Heart left ventricle (tissue), 13 donors: Measurements from ENCODE around the gene PAPOLB.

Experiments
- POLR2A ChIP-seq, 2 donors: fragments of 450-650 bp; IDR thresholded peaks; one replicate each; pipeline ENCODE4 v1.6.1; 2017; ENCODE audit warnings: antibody characterized with exemption in 2 of 2, mild to moderate bottlenecking in 2 of 2, moderate library complexity in 2 of 2
- TF ChIP-seq, protein P1 (sequence below), 12 donors: fragments of 200-600 bp; sonication (generic) in 4 of 12; IDR thresholded peaks; one replicate each; pipeline versions ENCODE4 v1.5.0 to v1.8.0; 2018 to 2022; ENCODE audit warnings: antibody characterized with exemption in 12 of 12, mild to moderate bottlenecking in 5 of 12
- donor health status: ischemic (EF 13 %, LVEDD 7.1; RV severe dilation, severe dysfunction).
- donor health status: DM: no; HTN: yes; CAD: no.
- donor health status: DM: no; HTN: no; CAD: no.
- donor health status: ischemic (EF 25% LVEDD 6.9; RV normal size, moderate dysfunction).
- donor health status: ischemic (EF 25% LVEDD 5.7; RV mildly dilated, moderate dysfunction).
- donor health status: ischemic (EF 35%, LVEDD 5.7; RV mildly dilated, moderate dysfunction).
- donor health status: nonischemic (EF 11% LVEDD 7.7; RV severe dilation, severe dysfunction).
- donor health status: DM: yes; HTN: yes; CAD: no.
- donor health status: PGD.
- donor health status: ischemic (EF 29% LVEDD 5.4; RV normal size, mild dysfunction).
- donor health status: nonischemic (EF 23%, LVEDD 6.1; RV moderate dilation, normal function).

DNA sequence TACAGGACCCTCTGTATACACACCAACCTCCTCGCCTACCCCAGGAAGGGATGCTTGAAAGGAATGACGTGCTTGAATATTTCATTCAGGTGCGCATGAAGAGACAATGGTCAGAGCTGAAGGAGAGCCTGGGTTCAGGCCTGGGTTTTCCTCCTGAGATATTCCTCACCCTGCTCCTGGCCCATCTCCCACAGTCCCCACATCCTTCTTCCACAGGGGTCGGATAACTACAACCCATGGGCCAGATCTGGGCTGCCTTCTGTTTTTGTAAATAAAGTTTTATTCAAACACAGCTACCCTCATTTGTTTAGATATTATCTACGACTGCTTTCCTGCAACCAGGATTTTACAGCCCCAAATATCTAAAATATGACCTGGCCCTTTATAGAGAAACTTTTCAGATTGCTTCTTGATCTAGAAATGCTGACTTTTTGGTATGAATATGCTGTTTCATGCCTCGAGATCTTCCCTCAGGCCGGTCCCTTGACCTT, 23.5 kb upstream of the PAPOLB start:
- TF ChIP-seq, protein P1, sequence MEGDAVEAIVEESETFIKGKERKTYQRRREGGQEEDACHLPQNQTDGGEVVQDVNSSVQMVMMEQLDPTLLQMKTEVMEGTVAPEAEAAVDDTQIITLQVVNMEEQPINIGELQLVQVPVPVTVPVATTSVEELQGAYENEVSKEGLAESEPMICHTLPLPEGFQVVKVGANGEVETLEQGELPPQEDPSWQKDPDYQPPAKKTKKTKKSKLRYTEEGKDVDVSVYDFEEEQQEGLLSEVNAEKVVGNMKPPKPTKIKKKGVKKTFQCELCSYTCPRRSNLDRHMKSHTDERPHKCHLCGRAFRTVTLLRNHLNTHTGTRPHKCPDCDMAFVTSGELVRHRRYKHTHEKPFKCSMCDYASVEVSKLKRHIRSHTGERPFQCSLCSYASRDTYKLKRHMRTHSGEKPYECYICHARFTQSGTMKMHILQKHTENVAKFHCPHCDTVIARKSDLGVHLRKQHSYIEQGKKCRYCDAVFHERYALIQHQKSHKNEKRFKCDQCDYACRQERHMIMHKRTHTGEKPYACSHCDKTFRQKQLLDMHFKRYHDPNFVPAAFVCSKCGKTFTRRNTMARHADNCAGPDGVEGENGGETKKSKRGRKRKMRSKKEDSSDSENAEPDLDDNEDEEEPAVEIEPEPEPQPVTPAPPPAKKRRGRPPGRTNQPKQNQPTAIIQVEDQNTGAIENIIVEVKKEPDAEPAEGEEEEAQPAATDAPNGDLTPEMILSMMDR (IDR thresholded peaks at IDR 0.05), result no peak
- TF ChIP-seq POLR2A (IDR thresholded peaks at IDR 0.05), result no peak
